Measurements from ENCODE around the gene DGKB. TPM values are rescaled to one million over a fixed set of nuclear protein-coding genes. Genes with fewer than 3 reads are reported as not detected.
"Not testable (repeated sequence)": the region's sequence is repeated elsewhere in the genome, so short reads cannot be mapped to it uniquely, and the experiment has no call there.

The DGKB gene
- total RNA-seq, 1 experiment from 2014 or later, result not detected

- DNase-seq, result no peak
- intact Hi-C loops (cut with micrococcal nuclease; ENCODE audit: unreplicated experiment), result no loop called here
- H3K36me3 Mint-ChIP-seq (ENCODE audit: insufficient read depth, unreplicated experiment), result no peaks in the 10 kb centered on the region
- TF ChIP-seq CTCF (IDR thresholded peaks at IDR 0.05; ENCODE audit: unreplicated experiment), result no peak
- H3K4me3 Mint-ChIP-seq (ENCODE audit: low read depth, unreplicated experiment), result no peak overlapping the region
- no TSS peak for BruUV-seq (replicated peaks)
- H3K9me3 Mint-ChIP-seq (ENCODE audit: low read depth, unreplicated experiment), result no peaks in the 10 kb centered on the region
- CTCF ChIA-PET, result no interaction called here
- no peaks in the 10 kb centered on the region for H3K4me1 Mint-ChIP-seq (ENCODE audit: low read depth, unreplicated experiment)
- no peaks in the 10 kb centered on the region for H3K27me3 Mint-ChIP-seq (ENCODE audit: unreplicated experiment)
- H3K27ac Mint-ChIP-seq (ENCODE audit: unreplicated experiment), result no peak overlapping the region
Observed at GRCh38 chr7:14478834-14479510, 423.6 kb downstream of the DGKB start.

- DNase-seq; H3K27ac Mint-ChIP-seq (ENCODE audit: unreplicated experiment); CTCF ChIA-PET; H3K36me3 Mint-ChIP-seq (ENCODE audit: insufficient read depth, unreplicated experiment); BruUV-seq (replicated peaks); intact Hi-C loops (cut with micrococcal nuclease; ENCODE audit: unreplicated experiment); H3K27me3 Mint-ChIP-seq (ENCODE audit: unreplicated experiment); H3K4me1 Mint-ChIP-seq (ENCODE audit: low read depth, unreplicated experiment); H3K4me3 Mint-ChIP-seq (ENCODE audit: low read depth, unreplicated experiment); H3K9me3 Mint-ChIP-seq (ENCODE audit: low read depth, unreplicated experiment): not testable (repeated sequence)
Observed at GRCh38 chr7:14461716-14462115, 440.8 kb downstream of the DGKB start.

- H3K27me3 Mint-ChIP-seq (ENCODE audit: unreplicated experiment); BruUV-seq (replicated peaks); H3K36me3 Mint-ChIP-seq (ENCODE audit: insufficient read depth, unreplicated experiment); H3K4me3 Mint-ChIP-seq (ENCODE audit: low read depth, unreplicated experiment); DNase-seq; H3K9me3 Mint-ChIP-seq (ENCODE audit: low read depth, unreplicated experiment); H3K27ac Mint-ChIP-seq (ENCODE audit: unreplicated experiment); H3K4me1 Mint-ChIP-seq (ENCODE audit: low read depth, unreplicated experiment): not testable (repeated sequence)
- CTCF ChIA-PET, result interaction anchor here (0.6 to 0.9 kb wide), 3 partner anchors 8 to 1197 kb away, joined by 3 to 8 read pairs (median 6); no protein-coding TSS in a partner anchor
- intact Hi-C loops (cut with micrococcal nuclease; ENCODE audit: unreplicated experiment), result loop anchor here (10.0 kb wide), 1 partner anchor 714 kb away; no protein-coding TSS in a partner anchor
Observed at GRCh38 chr7:14458846-14459245, 443.7 kb downstream of the DGKB start.

- DNase-seq, result peak; percentile 84
- Mint-ChIP-seq H3K27ac (ENCODE audit: unreplicated experiment) (no peak overlapping the region), H3K4me1 (ENCODE audit: low read depth, unreplicated experiment) (no peaks in the 10 kb centered on the region), H3K36me3 (ENCODE audit: insufficient read depth, unreplicated experiment) (no peaks in the 10 kb centered on the region), H3K27me3 (ENCODE audit: unreplicated experiment) (no peaks in the 10 kb centered on the region), H3K4me3 (ENCODE audit: low read depth, unreplicated experiment) (peak overlapping the region; percentile 39), H3K9me3 (ENCODE audit: low read depth, unreplicated experiment) (no peaks in the 10 kb centered on the region)
- no TSS peak for BruUV-seq (replicated peaks)
- CTCF ChIA-PET, result interaction anchor here (0.7 to 0.9 kb wide), 3 partner anchors 9 to 467 kb away, joined by 3 to 6 read pairs (median 4); no protein-coding TSS in a partner anchor
- TF ChIP-seq CTCF (IDR thresholded peaks at IDR 0.05; ENCODE audit: unreplicated experiment), result peak; percentile 91
- intact Hi-C loops (cut with micrococcal nuclease; ENCODE audit: unreplicated experiment), result loop anchor here (1.0 to 10.0 kb wide), 6 partner anchors 233 to 1176 kb away; no protein-coding TSS in a partner anchor
Observed at GRCh38 chr7:14457568-14458453, 444.7 kb downstream of the DGKB start.

- intact Hi-C loops (cut with micrococcal nuclease; ENCODE audit: unreplicated experiment), result loop anchor here (5.0 kb wide), 2 partner anchors 232 to 597 kb away; no protein-coding TSS in a partner anchor
- peaks cover 2% of the 10 kb centered on the region for H3K9me3 Mint-ChIP-seq (ENCODE audit: low read depth, unreplicated experiment)
- DNase-seq, result no peak
- H3K27ac Mint-ChIP-seq (ENCODE audit: unreplicated experiment), result no peak overlapping the region
- BruUV-seq (replicated peaks), result no TSS peak
- TF ChIP-seq CTCF (IDR thresholded peaks at IDR 0.05; ENCODE audit: unreplicated experiment), result no peak
- no peaks in the 10 kb centered on the region for H3K27me3 Mint-ChIP-seq (ENCODE audit: unreplicated experiment)
- H3K4me3 Mint-ChIP-seq (ENCODE audit: low read depth, unreplicated experiment), result no peak overlapping the region
- no peaks in the 10 kb centered on the region for H3K36me3 Mint-ChIP-seq (ENCODE audit: insufficient read depth, unreplicated experiment)
- CTCF ChIA-PET, result no interaction called here
- peaks cover 15% of the 10 kb centered on the region for H3K4me1 Mint-ChIP-seq (ENCODE audit: low read depth, unreplicated experiment)
Observed at GRCh38 chr7:14449291-14449690, 453.3 kb downstream of the DGKB start.
